Measurements from ENCODE around the gene LIPC.

- TF ChIP-seq REST (IDR thresholded peaks at IDR 0.05; ENCODE audit: low read depth) (no peak), CREB1 (IDR thresholded peaks at IDR 0.05; ENCODE audit: low read depth) (no peak), FOXM1 (IDR thresholded peaks at IDR 0.05; ENCODE audit: borderline replicate concordance, low read depth) (no peak), TAF1 (IDR thresholded peaks at IDR 0.05; ENCODE audit: low read depth) (no peak), MAX (IDR thresholded peaks at IDR 0.05) (no peak)
Observed at GRCh38 chr15:58512522-58512921, 80.7 kb downstream of the LIPC start.
